Nephron progenitor cell (in vitro differentiated cells): ENCODE data around the gene TIAM2.

Experiments used
- DNase-seq: peaks from one replicate; pipeline ENCODE4 v3.0.0; 2021
- H3K27ac Mint-ChIP-seq: 2 replicates; pipeline ENCODE4 v1.8.0; 2021; ENCODE audit warnings: mild to moderate bottlenecking, moderate library complexity, mixed read lengths
- H3K27me3 Mint-ChIP-seq: 2 replicates; pipeline ENCODE4 v1.8.0; 2021; ENCODE audit warnings: mild to moderate bottlenecking, low read depth, mixed read lengths; ENCODE audit not compliant: poor library complexity
- H3K36me3 Mint-ChIP-seq: 2 replicates; pipeline ENCODE4 v1.8.0; 2021; ENCODE audit warnings: low read depth, mixed read lengths
- H3K4me1 Mint-ChIP-seq: 2 replicates; pipeline ENCODE4 v1.8.0; 2021; ENCODE audit warnings: mixed read lengths
- H3K4me3 Mint-ChIP-seq: 2 replicates; pipeline ENCODE4 v1.8.0; 2021; ENCODE audit warnings: mild to moderate bottlenecking, moderate library complexity, mixed read lengths
- H3K9me3 Mint-ChIP-seq: 2 replicates; pipeline ENCODE4 v1.8.0; 2021; ENCODE audit warnings: mild to moderate bottlenecking, moderate library complexity, mixed read lengths
- TF ChIP-seq, protein P1 (sequence below): fragments of 200-600 bp; sonication (generic); IDR thresholded peaks from 2 replicates; pipeline ENCODE4 v1.5.0; 2021; ENCODE audit warnings: antibody characterized with exemption

TIAM2 gene

DNA sequence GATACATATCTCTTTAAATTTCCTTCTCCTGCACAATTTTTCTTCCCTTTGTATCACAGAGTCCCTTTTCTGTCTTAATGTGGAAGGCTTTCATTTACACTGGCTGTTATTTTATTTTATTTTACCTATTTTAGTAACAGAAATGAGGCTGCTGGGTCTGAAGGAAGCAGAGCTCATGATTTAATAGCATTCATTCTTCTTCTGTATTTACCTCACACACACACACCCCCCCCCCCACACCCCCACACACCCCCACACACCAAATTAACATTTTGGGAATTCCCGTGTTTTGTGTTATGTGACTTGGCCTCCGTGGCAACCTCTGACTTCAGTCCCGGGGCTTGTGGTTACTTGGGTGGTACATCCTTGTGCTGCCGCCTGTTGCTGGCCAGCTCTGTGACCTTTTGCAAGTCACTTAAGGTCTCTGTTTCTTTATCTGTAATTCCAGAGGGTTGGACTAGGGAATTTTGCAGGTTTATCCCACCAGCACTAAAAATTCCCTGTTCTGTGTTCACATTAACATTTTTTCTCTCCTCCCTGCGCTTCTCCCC lies 108.8 kb downstream of the TIAM2 start:
- Mint-ChIP-seq H3K9me3 (no peaks in the 10 kb centered on the region), H3K4me3 (no peak overlapping the region), H3K36me3 (no peaks in the 10 kb centered on the region), H3K4me1 (peaks cover 12% of the 10 kb centered on the region), H3K27ac (no peak overlapping the region), H3K27me3 (peaks cover 6% of the 10 kb centered on the region)
- TF ChIP-seq, protein P1, sequence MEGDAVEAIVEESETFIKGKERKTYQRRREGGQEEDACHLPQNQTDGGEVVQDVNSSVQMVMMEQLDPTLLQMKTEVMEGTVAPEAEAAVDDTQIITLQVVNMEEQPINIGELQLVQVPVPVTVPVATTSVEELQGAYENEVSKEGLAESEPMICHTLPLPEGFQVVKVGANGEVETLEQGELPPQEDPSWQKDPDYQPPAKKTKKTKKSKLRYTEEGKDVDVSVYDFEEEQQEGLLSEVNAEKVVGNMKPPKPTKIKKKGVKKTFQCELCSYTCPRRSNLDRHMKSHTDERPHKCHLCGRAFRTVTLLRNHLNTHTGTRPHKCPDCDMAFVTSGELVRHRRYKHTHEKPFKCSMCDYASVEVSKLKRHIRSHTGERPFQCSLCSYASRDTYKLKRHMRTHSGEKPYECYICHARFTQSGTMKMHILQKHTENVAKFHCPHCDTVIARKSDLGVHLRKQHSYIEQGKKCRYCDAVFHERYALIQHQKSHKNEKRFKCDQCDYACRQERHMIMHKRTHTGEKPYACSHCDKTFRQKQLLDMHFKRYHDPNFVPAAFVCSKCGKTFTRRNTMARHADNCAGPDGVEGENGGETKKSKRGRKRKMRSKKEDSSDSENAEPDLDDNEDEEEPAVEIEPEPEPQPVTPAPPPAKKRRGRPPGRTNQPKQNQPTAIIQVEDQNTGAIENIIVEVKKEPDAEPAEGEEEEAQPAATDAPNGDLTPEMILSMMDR = no peak
- DNase-seq = no peak

DNA sequence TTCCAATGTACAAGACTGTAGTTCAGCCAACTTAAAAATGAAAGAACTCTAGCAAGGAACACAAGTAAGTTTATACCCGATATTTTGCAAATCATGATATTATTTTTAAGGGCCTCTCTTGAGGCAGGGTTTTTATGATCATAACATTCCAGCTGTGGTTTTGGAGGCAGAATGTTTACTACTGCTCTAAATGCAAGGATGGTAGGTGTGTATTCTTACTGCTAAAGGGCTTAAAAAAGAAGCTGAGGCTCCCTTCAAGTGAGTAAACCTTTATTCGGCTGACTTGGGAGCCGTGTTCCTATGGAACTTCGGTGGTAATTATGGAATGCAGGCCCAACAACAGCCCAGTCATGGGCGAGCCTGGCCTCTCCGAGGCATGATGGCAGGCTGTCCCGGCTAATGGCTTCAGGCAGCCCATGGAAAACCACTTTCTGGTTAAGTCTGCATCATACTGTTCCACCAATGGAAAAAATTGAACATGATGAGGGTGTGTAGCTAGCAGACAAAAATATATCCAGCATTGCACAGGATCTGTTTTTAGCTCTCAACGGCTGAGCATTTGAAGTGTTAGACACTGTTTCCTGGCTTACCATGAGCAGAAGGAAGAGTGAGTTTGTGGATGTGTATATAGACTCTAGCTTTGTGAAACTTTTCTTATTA lies 111.5 kb downstream of the TIAM2 start:
- Mint-ChIP-seq H3K27me3 (peaks cover 6% of the 10 kb centered on the region), H3K4me3 (no peak overlapping the region), H3K36me3 (no peaks in the 10 kb centered on the region), H3K27ac (peak overlapping the region; percentile 69), H3K4me1 (peaks cover 25% of the 10 kb centered on the region), H3K9me3 (no peaks in the 10 kb centered on the region)
- no peak for DNase-seq
- TF ChIP-seq, protein P1 = no peak

DNA sequence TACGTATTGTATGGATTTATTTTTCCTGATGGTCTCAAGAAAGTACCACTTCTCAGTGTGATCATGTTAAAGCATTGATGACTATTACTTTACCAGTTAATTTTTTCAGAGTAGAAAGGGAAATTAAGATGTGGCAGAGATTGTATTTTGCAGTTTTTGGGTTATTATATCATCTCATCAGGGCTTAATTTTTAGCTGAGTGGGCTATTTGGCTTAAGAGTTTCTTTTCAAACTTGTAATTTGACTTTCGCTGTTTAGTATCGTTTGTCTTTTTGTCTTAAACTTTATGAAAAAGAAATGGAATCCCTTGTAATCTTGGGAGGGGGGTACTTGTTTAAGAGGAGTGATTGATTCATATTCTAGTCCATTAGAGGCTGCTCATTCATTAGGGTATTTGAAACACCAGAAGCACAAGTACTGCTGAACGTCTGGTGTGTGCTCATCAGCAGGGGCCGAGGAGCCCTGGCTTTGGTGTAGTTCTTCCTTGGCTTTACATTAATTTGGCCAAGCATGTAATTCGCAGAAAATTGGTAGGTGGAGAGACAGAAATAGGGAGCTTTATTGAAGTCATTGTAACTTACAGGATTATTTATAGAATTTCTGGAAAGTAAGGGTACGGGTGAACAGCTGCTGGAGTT lies 112.4 kb downstream of the TIAM2 start:
- Mint-ChIP-seq H3K36me3 (no peaks in the 10 kb centered on the region), H3K27me3 (peaks cover 9% of the 10 kb centered on the region), H3K4me3 (no peak overlapping the region), H3K4me1 (peaks cover 32% of the 10 kb centered on the region), H3K27ac (no peak overlapping the region), H3K9me3 (no peaks in the 10 kb centered on the region)
- TF ChIP-seq, protein P1 = no peak
- DNase-seq = no peak

DNA sequence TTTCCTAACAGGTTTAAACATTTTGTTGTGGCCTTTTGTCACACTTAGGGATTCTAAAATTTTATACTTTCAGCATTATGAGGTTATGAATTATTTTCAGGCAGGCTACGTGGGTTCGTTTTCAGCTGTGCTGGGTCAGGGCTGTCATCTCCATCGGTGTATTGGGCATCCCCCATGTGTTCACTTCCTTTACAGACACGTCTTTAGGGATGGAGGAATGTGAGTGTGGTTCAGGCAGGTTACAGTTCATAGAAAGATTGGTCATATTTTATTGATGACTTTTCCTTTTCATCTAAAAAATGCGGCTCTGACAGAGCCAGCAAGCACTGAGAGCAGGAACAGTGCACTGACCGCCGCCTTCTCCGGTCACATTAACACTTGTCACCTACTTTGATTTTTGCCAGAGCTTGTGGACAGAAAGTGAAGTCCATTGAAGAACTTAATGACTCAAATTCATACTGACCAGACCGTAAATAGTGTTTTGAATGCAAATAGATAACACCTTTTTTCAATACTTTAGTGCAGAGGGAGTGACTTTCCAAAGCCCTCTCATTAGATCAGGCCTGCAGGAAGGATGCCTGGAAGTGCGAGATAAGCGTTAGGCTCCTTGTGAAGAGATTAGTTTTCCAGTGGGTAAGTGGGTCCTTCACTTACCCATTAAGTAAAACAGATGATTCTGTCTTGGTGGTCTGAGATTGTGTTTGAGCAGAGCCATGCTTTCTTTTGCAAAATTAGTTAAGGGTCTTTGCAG lies 113.1 kb downstream of the TIAM2 start:
- Mint-ChIP-seq H3K27ac (no peak overlapping the region), H3K4me3 (no peak overlapping the region), H3K36me3 (no peaks in the 10 kb centered on the region), H3K4me1 (peaks cover 39% of the 10 kb centered on the region), H3K9me3 (no peaks in the 10 kb centered on the region), H3K27me3 (peaks cover 9% of the 10 kb centered on the region)
- TF ChIP-seq, protein P1 = no peak
- no peak for DNase-seq

DNA sequence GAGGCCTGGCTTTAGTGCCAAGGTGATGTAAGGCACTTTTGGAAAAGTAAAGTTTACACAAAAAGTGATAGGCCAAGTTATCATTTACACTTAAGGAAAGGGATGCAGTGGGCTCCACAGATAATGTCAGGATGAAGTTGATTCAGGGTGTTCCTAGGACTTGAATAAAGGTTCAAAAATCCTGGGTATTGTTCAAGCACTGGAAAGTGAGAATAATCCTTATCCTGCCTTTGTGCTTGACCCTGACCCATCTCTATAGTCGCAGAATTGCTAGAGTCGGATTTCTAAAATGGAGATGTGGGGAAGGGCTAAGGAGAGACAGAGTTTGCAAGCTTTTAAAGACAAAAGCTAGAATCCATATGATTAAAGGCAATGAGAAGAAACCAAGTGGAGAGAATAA lies 115.6 kb downstream of the TIAM2 start:
- Mint-ChIP-seq H3K4me3 (peak overlapping the region; percentile 2), H3K27ac (no peak overlapping the region), H3K9me3 (no peaks in the 10 kb centered on the region), H3K36me3 (no peaks in the 10 kb centered on the region), H3K4me1 (peaks cover 40% of the 10 kb centered on the region), H3K27me3 (peaks cover 9% of the 10 kb centered on the region)
- no peak for DNase-seq
- TF ChIP-seq, protein P1 = no peak
